Dermis blood vessel endothelial cell (primary cell): ENCODE measurements around the gene CHAD. TPM values are rescaled to one million over a fixed set of nuclear protein-coding genes. Genes with fewer than 3 reads are reported as not detected.
A peak's percentile ranks its signal among the peaks of the same experiment; 100 is the strongest.
"Not testable (repeated sequence)": the region's sequence is repeated elsewhere in the genome, so short reads cannot be mapped to it uniquely, and the experiment has no call there.

Source experiments
- DNase-seq: peaks from one replicate; pipeline ENCODE4 v3.0.0; 2010
- total RNA-seq: library from RNA; depleted of rRNA; stranded (reverse); fragments of >200 nt; gene quantifications from 2 replicates; pipeline ENCODE4 v1.2.3, GENCODE V29; 2014

CHAD gene
- total RNA-seq, 1 donor from 2014 or later = not detected

- peak; percentile 43 for DNase-seq
Observed at GRCh38 chr17:50426814-50427787, 41.6 kb downstream of the CHAD start.

DNA sequence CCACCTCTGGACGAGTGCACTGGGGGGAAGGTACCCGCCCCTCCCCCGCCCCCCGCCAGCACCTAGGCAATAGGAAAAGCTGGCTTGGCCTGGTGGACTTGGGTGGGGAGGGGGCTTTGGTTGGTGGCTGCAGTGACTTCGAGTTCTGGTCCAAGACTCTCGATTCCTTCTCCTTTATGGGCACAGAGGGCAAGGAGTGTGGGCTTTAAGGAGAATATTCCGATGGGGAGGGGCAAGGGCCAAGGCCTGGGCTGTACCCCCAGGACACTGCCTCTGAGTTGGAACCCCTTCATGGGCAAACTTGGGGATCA is 42.3 kb downstream of the CHAD start:
- no peak for DNase-seq

DNA sequence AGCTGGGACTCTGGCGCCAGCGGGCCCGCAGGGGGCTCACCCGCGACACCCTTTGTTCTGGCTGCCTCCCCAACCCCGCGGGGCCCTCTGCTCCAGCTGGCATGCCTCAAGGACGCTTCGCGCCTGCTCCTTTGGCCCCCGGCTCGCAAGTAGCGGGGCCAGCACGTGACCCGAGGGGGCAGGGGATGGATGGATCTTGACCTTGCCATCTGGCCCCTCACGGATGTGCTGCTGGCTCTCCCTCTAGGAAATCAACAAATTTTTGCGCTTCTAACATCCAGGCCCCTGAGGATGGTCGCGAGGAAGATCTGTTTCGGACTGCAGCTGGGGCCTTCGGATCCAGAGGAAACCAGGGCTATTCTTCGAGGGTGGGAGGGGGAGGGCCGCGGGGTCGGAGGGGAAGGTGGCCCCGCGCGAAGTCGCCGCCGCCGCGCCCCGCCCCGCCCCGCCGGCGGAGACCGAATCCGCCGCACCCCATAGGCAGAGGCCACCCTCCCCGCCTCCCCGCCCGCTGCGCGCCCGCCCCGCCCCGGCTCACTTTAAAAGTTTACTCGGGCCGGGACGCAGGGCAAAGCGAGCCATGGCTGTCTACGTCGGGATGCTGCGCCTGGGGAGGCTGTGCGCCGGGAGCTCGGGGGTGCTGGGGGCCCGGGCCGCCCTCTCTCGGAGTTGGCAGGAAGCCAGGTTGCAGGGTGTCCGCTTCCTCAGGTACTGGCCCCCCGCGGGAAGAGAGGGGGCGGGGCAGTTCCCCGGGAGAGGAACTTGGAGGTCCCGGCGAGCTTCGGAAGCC is 42.8 kb downstream of the CHAD start, which contains the start of gene ACSF2:
TSS of gene ACSF2 (plus strand) at position 537 of the 790 bp plus-strand sequence. CDS start at position 581, 44 bp downstream.
- peak; percentile 55 for DNase-seq

- no peak for DNase-seq
Observed at GRCh38 chr17:50424996-50425681, 43.5 kb downstream of the CHAD start.

DNA sequence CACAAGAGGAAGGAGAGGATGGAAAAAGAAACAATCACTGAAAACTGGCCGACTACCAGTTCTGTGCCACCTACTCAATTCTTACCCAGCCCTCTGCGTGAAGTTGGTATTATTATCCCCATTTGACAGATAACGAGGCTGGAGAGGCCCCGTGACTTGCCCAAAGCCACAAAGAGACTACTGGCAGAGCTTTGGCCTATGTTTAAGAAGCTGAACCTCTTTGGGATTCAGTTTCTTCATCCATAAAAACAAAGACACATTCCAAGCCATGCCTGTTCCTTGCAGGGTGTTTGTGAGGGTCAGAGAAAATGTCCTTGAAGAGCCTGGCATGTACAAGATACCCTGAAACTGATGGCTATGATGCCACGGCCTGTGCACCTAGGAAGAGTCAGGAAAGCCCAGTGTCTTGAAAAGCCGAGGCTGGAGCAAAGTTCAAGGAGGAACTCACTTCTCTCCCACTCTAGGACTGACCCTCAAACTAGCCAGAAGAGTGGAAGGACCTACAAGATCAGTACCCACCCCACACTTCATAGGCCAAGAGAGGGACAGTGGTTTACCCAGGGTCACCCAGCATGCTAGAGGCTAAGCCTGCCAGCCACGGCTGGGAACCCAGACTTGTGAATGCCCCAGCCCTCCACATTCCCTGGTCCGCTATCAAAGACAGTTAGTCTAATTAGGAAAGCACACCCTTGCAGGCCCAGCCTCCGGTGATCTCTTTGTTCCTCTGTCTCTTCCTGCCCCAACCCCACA is 44.3 kb downstream of the CHAD start:
- DNase-seq = peak; percentile 1

DNA sequence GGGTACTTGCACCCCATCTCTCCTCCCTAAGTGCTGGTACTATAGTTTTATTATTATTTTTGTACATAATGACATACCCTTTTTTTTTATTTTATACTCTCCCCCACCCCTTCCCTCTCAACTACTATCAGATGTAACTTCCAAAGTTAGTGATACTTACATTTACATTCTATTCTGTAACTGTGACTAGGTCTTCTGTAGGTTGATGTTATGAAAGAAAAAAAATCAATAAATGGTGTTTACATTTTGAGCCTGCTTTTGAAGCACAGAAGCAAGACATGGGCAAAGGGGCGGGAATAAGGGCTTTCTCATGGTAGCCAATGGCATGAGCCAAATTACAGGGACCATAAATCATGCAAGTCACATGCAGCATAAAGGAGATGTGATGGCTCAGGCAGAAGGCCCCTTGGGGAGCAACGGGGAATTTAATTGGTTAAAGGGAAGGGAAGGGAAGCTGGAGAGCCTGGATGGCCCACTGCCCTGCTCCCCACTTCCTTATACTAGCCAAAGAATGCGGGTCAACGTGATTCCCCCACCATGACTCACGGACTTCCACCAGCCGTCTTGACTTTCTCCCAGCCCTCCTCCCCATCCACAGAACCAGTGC is 45.0 kb downstream of the CHAD start:
- DNase-seq = peak; percentile 90

GRCh38 chr17:50422738-50423137 is 45.9 kb downstream of the CHAD start:
- DNase-seq = no peak

DNA sequence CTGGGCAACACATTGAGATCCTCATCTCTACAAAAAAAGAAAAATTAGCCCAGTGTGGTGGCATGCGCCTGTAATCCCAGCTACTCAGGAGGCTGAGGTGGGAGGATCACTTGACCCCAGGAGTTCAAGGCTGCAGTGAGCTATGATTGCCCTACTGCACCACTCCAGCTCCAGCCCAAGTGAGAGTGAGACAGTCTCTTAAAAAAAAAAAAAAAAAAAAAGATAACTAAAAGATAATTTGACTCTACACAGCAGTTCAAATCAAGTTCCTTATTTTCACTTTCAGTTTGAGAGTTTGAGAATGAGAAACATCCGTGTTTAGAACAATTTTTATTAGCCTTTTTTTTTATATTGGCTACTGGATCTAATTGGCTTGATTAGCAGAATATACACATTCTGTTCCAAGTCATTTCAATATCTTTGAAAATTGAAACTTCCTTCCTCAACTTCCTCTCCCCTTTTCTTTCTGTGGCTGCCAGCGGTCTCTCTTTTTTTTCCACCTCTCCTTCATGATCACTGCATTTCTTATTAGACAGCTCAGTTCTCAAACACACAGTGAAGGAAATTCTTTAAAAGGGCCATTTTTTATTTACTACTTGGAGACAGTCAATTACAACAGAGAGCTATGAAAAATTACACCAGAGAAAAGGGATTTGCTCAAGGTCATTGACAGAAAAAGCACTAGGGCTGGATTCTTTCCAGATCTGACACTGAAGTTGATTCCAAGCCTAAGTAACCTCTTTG is 47.2 kb downstream of the CHAD start:
- DNase-seq = peak; percentile 49

- DNase-seq = no peak
Observed at GRCh38 chr17:50420419-50421112, 48.1 kb downstream of the CHAD start.

GRCh38 chr17:50419577-50419976 is 49.1 kb downstream of the CHAD start:
- not testable (repeated sequence) for DNase-seq

DNA sequence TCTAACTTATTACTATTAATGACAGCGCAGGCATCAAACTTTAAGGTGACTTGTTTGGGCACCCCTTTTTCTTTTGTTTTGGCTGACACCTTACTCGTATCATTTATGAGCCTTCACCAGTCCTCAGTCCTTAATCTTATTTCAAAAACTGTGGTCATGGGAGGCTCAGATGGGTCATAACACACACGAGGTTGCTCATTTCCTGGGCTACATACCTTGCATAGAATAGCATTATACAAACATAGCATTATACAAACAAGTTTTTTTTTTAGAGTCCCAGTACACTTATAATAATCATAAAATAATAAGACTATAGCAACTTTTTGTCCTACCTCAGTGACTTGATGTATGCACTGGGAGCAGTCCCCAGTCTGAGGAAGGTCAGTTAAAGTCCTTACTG is 53.9 kb downstream of the CHAD start:
- DNase-seq = no peak

Other genes with a start within 250 kb of the CHAD start
- 0.17 and 0.19 TPM in 2 replicates for gene TMEM92, start 194.4 kb downstream of the CHAD start, total RNA-seq
- gene XYLT2, start 122.8 kb downstream of the CHAD start, total RNA-seq = 26.5 and 31.8 TPM in 2 replicates
- gene MRPL27, start 95.7 kb downstream of the CHAD start, total RNA-seq = 35.4 and 70.3 TPM in 2 replicates
- gene EME1, start 95.7 kb downstream of the CHAD start, total RNA-seq = 1.0 and 4.6 TPM in 2 replicates
- gene LRRC59, start 71.4 kb downstream of the CHAD start, total RNA-seq = 118 and 227 TPM in 2 replicates
- 10.1 and 15.5 TPM in 2 replicates for gene ACSF2, start 42.7 kb downstream of the CHAD start, total RNA-seq
- 15.9 and 18.2 TPM in 2 replicates for gene RSAD1, start 10.0 kb upstream of the CHAD start, total RNA-seq
- gene MYCBPAP, start 39.6 kb upstream of the CHAD start, total RNA-seq = 0.34 and 0.42 TPM in 2 replicates
- gene EPN3, start 63.9 kb upstream of the CHAD start, total RNA-seq = under 0.01 TPM in 1 of 2 replicates, not detected in the other
- gene SPATA20, start 78.3 kb upstream of the CHAD start, total RNA-seq = 36.8 and 43.6 TPM in 2 replicates
- not detected in 2 replicates for gene CACNA1G, start 91.8 kb upstream of the CHAD start, total RNA-seq
- 1.3 and 2.7 TPM in 2 replicates for gene ABCC3, start 166.0 kb upstream of the CHAD start, total RNA-seq
- 33.2 and 35.4 TPM in 2 replicates for gene ANKRD40, start 239.0 kb upstream of the CHAD start, total RNA-seq